ENCODE data around the gene ACER3. TPM values are rescaled to one million over a fixed set of nuclear protein-coding genes. Genes with fewer than 3 reads are reported as not detected.
A peak's percentile ranks its signal among the peaks of the same experiment; 100 is the strongest.
"Not testable (repeated sequence)": the region's sequence is repeated elsewhere in the genome, so short reads cannot be mapped to it uniquely, and the experiment has no call there.

ACER3 gene
- total and polyA plus RNA-seq, 4 experiments from 2014 or later = 2.9 to 6.8 (median 5.0) TPM

DNA sequence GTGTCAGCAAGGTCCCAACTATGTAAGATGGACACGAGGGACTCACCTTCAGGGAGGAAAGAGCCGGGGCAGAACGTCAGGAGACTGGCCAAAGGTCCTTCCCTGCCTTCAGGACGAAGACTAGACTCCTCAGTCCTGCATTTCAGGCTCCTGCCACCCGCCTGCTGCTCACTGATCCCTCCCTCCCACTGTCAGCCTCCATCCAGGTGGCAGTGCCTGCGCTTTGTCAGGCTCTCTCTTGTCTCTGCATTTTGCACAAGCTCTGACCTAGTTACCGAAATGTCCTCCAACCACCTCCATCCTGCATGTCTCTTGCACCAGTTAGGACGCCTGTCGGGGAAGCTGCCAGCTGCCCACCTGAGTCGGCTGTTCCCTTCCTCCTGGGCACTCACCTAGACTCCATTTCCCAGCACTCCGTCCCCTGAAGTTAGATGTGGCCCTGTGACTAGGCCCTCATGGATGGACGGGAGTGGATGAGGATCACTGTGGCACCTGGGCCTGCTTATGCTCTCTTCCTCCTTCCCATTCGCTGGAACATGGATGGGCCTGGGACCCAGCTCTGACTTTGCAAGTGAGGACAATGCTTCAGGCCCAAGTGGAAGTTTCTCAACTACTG, 181.5 kb downstream of the ACER3 start:
- H3K4me3 ChIP-seq (ENCODE audit: low read length in 2 of 2) = no peak overlapping the region
- H3K36me3 ChIP-seq (ENCODE audit: insufficient read depth, low read length) = no peaks in the 10 kb centered on the region
- intact Hi-C loops (cut with micrococcal nuclease) = no loop called here
- no peak overlapping the region for H3K27ac ChIP-seq (ENCODE audit: low read depth, low read length)
- Mint-ChIP-seq H3K27me3 (peaks cover 26 to 28% of the 10 kb centered on the region in 2 donors), H3K4me3 (no peak overlapping the region), H3K27ac (peak overlapping the region in 1 of 7 donors; percentile 44), H3K4me1 (peaks cover 12 to 28% (median 14%) of the 10 kb centered on the region in 4 donors), H3K9me3 (peaks cover 0 to 1% (median 0%) of the 10 kb centered on the region in 8 donors), H3K36me3 (no peaks in the 10 kb centered on the region)
- ChIA-PET CTCF (ENCODE audit: partially characterized antibody) (interaction anchor here (0.9 to 1.5 kb wide), 2 partner anchors 49 to 50 kb away, joined by 3 read pairs; no protein-coding TSS in a partner anchor), POLR2A (ENCODE audit: partially characterized antibody) (no interaction called here)
- no peaks in the 10 kb centered on the region for H3K9me3 ChIP-seq (ENCODE audit: control insufficient read depth in 1 of 2, low read length in 2 of 2)
- DNase-seq = no peak
- H3K4me1 ChIP-seq (ENCODE audit: insufficient read depth, low read length) = peaks cover 14% of the 10 kb centered on the region
- H3K27me3 ChIP-seq (ENCODE audit: insufficient read depth, low read length) = no peaks in the 10 kb centered on the region

DNA sequence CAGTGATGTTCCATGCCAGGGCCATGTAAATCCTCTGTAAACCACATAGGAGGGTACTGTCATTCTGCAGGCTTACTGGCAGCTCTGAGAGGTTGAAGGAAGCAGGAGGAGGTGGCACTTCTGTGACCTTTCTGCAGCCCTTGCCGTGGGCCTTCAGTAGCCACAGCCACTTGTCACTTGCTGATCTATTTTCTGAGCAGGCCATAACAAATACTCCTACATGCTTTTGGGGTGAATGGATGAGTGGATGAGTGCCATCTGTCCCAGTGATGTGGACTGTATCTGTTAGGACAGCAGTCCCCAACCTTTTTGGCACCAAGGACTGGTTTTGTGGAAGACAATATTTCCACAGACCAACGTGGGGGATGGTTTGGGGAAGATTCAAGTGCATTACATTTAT, 183.6 kb downstream of the ACER3 start:
- CTCF ChIA-PET (ENCODE audit: partially characterized antibody) = interaction anchor here (1.2 to 2.2 kb wide), 4 partner anchors 9 to 49 kb away, joined by 3 to 32 read pairs (median 4); no protein-coding TSS in a partner anchor
- Mint-ChIP-seq H3K36me3 (no peaks in the 10 kb centered on the region), H3K4me3 (no peak overlapping the region), H3K9me3 (peaks cover 0 to 1% (median 0%) of the 10 kb centered on the region in 8 donors), H3K27ac (no peak overlapping the region), H3K4me1 (peaks cover 6 to 18% (median 6%) of the 10 kb centered on the region in 4 donors), H3K27me3 (peaks cover 13% of the 10 kb centered on the region in 2 donors)
- H3K27ac ChIP-seq (ENCODE audit: low read depth, low read length) = no peak overlapping the region
- H3K4me1 ChIP-seq (ENCODE audit: insufficient read depth, low read length) = peaks cover 16% of the 10 kb centered on the region
- POLR2A ChIA-PET (ENCODE audit: partially characterized antibody) = no interaction called here
- H3K36me3 ChIP-seq (ENCODE audit: insufficient read depth, low read length) = no peaks in the 10 kb centered on the region
- no peaks in the 10 kb centered on the region for H3K9me3 ChIP-seq (ENCODE audit: control insufficient read depth in 1 of 2, low read length in 2 of 2)
- no peak for DNase-seq
- no peak overlapping the region for H3K4me3 ChIP-seq (ENCODE audit: low read length in 2 of 2)
- intact Hi-C loops (cut with micrococcal nuclease) = no loop called here
- no peaks in the 10 kb centered on the region for H3K27me3 ChIP-seq (ENCODE audit: insufficient read depth, low read length)

DNA sequence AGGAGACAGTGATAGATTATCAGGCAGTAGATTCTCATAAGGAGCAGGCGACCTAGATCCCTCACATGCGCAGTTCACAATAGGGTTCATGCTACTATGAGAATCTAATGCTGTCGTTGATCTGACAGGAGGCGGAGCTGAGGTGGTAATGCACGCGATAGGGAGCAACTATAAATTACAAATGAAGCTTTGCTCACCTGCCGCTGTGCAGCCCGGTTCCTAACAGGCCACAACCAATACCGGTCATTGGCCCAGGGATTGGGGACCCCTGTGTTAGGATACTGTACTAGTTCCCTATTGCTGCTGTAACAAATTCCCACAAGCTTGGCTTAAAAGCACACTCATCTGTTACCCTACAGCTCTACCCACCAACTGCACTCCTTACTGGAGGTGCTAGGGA, 184.2 kb downstream of the ACER3 start:
- CTCF ChIA-PET (ENCODE audit: partially characterized antibody) = interaction anchor here (1.0 to 2.2 kb wide), 7 partner anchors 10 to 504 kb away, joined by 3 to 32 read pairs (median 4); no protein-coding TSS in a partner anchor
- POLR2A ChIA-PET (ENCODE audit: partially characterized antibody) = no interaction called here

DNA sequence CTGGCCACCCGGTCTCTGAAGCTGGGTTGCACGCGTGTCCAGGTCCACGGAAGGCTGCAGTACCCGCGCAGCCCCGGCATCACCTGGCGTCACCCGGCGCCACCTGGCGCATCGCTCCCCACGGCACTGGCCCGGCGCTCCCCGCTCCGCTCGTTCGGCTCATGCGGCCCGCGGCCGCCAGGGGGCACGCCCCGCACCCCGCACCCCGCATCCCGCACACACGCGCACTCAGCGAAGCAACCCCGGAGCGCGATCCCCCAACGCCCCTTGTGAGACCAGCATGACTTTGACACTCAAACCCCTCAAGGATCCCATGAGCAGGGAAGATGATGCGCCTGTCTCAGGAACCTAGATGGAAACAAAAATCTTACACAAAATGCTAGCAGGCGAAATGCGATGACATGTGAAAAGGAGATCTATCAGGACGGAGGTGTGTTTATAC, 185.4 kb downstream of the ACER3 start:
- H3K27me3 ChIP-seq (ENCODE audit: insufficient read depth, low read length) = no peaks in the 10 kb centered on the region
- intact Hi-C loops (cut with micrococcal nuclease) = loop anchor here (2.0 kb wide), 3 partner anchors 311 to 775 kb away; partner anchors contain the start of genes AAMDC and RSF1
- Mint-ChIP-seq H3K36me3 (no peaks in the 10 kb centered on the region), H3K9me3 (peaks cover 0 to 1% (median 0%) of the 10 kb centered on the region in 8 donors), H3K4me3 (peak overlapping the region in 5 of 8 donors; percentile 0 to 60 (median 44)), H3K27me3 (peaks cover 5 to 7% of the 10 kb centered on the region in 2 donors), H3K27ac (peak overlapping the region in 5 of 7 donors; percentile 12 to 89 (median 60)), H3K4me1 (peaks cover 5 to 11% (median 6%) of the 10 kb centered on the region in 4 donors)
- ChIA-PET POLR2A (ENCODE audit: partially characterized antibody) (no interaction called here), CTCF (ENCODE audit: partially characterized antibody) (interaction anchor here (0.6 to 2.2 kb wide), 8 partner anchors 9 to 503 kb away, joined by 3 to 32 read pairs (median 4); no protein-coding TSS in a partner anchor)
- H3K4me3 ChIP-seq (ENCODE audit: low read length in 2 of 2) = no peak overlapping the region
- H3K27ac ChIP-seq (ENCODE audit: low read depth, low read length) = no peak overlapping the region
- no peaks in the 10 kb centered on the region for H3K9me3 ChIP-seq (ENCODE audit: control insufficient read depth in 1 of 2, low read length in 2 of 2)
- H3K4me1 ChIP-seq (ENCODE audit: insufficient read depth, low read length) = peaks cover 16% of the 10 kb centered on the region
- peak; percentile 55 to 59 (median 56) for DNase-seq
- no peaks in the 10 kb centered on the region for H3K36me3 ChIP-seq (ENCODE audit: insufficient read depth, low read length)

More for the DNA sequence above, 184.2 kb downstream of the ACER3 start:
- peaks cover 16% of the 10 kb centered on the region for H3K4me1 ChIP-seq (ENCODE audit: insufficient read depth, low read length)
- H3K4me1 Mint-ChIP-seq = peaks cover 5 to 18% (median 6%) of the 10 kb centered on the region in 4 donors
- no peak overlapping the region for H3K4me3 Mint-ChIP-seq
- H3K27me3 Mint-ChIP-seq = peaks cover 12 to 13% of the 10 kb centered on the region in 2 donors
- no peak overlapping the region for H3K4me3 ChIP-seq (ENCODE audit: low read length in 2 of 2)
- H3K36me3 Mint-ChIP-seq = no peaks in the 10 kb centered on the region
- no peak for DNase-seq
- no peaks in the 10 kb centered on the region for H3K27me3 ChIP-seq (ENCODE audit: insufficient read depth, low read length)
- no peak overlapping the region for H3K27ac ChIP-seq (ENCODE audit: low read depth, low read length)
- no peaks in the 10 kb centered on the region for H3K36me3 ChIP-seq (ENCODE audit: insufficient read depth, low read length)
- peaks cover 0 to 1% (median 0%) of the 10 kb centered on the region in 8 donors for H3K9me3 Mint-ChIP-seq
- no peaks in the 10 kb centered on the region for H3K9me3 ChIP-seq (ENCODE audit: control insufficient read depth in 1 of 2, low read length in 2 of 2)
- no peak overlapping the region for H3K27ac Mint-ChIP-seq
- intact Hi-C loops (cut with micrococcal nuclease) = no loop called here

DNA sequence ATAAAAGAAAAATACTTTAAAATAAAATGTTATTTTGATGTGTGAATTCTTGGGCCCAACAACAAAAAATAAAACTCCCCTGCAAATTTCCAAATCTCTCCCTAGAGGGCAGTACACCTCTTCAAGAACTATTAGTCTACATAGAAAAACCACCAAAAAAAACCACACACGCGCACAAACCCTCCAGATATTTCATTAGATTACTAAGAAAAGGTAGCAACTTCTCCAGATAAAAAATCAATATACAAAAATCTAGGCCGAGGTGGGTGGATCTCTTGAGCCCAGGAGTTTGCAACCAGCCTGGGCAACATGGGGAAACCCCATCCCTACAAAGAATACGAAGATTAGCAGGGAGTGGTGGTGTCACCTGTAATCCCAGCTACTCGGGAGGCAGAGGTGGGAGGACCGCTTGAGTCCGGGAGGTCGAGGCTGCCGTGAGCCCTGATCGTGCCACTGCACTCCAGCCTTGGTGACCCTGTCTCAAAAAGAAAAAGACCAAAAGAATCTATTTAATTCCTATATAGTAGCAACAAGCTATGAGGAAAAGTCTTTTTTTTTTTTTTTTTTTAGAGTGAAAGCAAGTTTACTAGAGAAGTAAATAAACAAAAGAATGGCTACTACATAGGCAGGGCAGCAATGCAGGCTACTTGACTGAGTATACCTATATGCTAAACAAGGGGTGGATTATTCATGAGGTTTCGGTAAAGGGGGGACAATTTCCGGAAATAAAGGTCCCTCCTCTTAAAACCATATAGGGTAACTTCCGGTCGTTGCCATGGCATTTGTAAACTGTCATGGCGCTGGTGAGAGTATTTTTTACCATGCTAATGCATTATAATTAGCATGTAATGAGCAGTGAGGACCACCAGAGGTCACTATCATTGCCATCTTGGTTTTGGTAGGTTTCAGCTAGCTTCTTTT, 186.5 kb downstream of the ACER3 start:
- Mint-ChIP-seq H3K4me3 (peak overlapping the region; percentile 67 to 83 (median 72)), H3K27me3 (peaks cover 2 to 3% of the 10 kb centered on the region in 2 donors), H3K4me1 (peaks cover 5 to 11% (median 6%) of the 10 kb centered on the region in 4 donors), H3K27ac (peak overlapping the region; percentile 24 to 92 (median 60)), H3K9me3 (peaks cover 0 to 1% (median 0%) of the 10 kb centered on the region in 8 donors), H3K36me3 (no peaks in the 10 kb centered on the region)
- H3K4me3 ChIP-seq (ENCODE audit: low read length in 2 of 2) = peak overlapping the region; percentile 33 to 59
- intact Hi-C loops (cut with micrococcal nuclease) = loop anchor here (1.0 to 2.0 kb wide), 5 partner anchors 19 to 774 kb away; partner anchors contain the start of genes AAMDC, CAPN5 and RSF1
- H3K27me3 ChIP-seq (ENCODE audit: insufficient read depth, low read length) = no peaks in the 10 kb centered on the region
- H3K27ac ChIP-seq (ENCODE audit: low read depth, low read length) = peak overlapping the region; percentile 61
- CTCF ChIA-PET (ENCODE audit: partially characterized antibody) = interaction anchor here (0.6 to 2.8 kb wide), 21 partner anchors 10 to 572 kb away, joined by 3 to 107 read pairs (median 4); partner anchors contain the start of gene MYO7A
- peak; percentile 90 to 94 (median 93) for DNase-seq
- peaks cover 16% of the 10 kb centered on the region for H3K4me1 ChIP-seq (ENCODE audit: insufficient read depth, low read length)
- no peaks in the 10 kb centered on the region for H3K9me3 ChIP-seq (ENCODE audit: control insufficient read depth in 1 of 2, low read length in 2 of 2)
- POLR2A ChIA-PET (ENCODE audit: partially characterized antibody) = interaction anchor here (0.6 to 2.0 kb wide), 6 partner anchors 16 to 80 kb away, joined by 3 to 18 read pairs (median 4); no protein-coding TSS in a partner anchor
- H3K36me3 ChIP-seq (ENCODE audit: insufficient read depth, low read length) = no peaks in the 10 kb centered on the region

DNA sequence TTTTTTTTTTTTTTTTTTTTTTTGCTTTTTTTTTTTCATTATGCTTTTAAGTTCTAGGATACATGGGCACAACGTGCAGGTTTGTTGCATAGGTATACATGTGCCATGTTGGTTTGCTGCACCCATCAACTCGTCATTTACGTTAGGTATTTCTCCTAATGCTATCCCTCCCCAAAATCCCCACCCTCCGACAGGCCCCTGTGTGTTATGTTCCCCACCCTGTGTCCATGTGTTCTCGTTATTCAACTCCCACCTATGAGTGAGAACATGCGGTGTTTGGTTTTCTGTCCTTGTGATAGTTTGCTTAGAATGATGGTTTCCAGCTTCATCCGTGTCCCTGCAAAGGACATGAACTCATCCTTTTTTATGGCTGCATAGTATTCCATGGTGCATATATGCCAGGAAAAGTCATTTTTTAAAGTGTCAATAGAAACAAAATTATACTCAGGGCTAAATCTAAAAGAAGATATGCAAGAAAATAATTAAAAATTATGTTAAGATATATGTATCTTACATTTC, 187.3 kb downstream of the ACER3 start:
- not testable (repeated sequence) for H3K36me3 Mint-ChIP-seq; H3K4me3 ChIP-seq (ENCODE audit: low read length in 2 of 2); H3K9me3 Mint-ChIP-seq; DNase-seq; H3K27ac ChIP-seq (ENCODE audit: low read depth, low read length); H3K27me3 ChIP-seq (ENCODE audit: insufficient read depth, low read length); H3K27me3 Mint-ChIP-seq; H3K36me3 ChIP-seq (ENCODE audit: insufficient read depth, low read length); H3K9me3 ChIP-seq (ENCODE audit: control insufficient read depth in 1 of 2, low read length in 2 of 2)
- Mint-ChIP-seq H3K4me3 (peak overlapping the region in 1 of 8 donors; percentile 26), H3K4me1 (peaks cover 5 to 11% (median 6%) of the 10 kb centered on the region in 4 donors), H3K27ac (peak overlapping the region in 3 of 7 donors; percentile 51 to 87 (median 83))
- peaks cover 16% of the 10 kb centered on the region for H3K4me1 ChIP-seq (ENCODE audit: insufficient read depth, low read length)
- intact Hi-C loops (cut with micrococcal nuclease) = loop anchor here (1.0 to 2.0 kb wide), 5 partner anchors 18 to 773 kb away; partner anchors contain the start of genes AAMDC, CAPN5 and RSF1
- ChIA-PET CTCF (ENCODE audit: partially characterized antibody) (interaction anchor here (0.6 to 2.8 kb wide), 19 partner anchors 10 to 571 kb away, joined by 3 to 107 read pairs (median 4); partner anchors contain the start of gene MYO7A), POLR2A (ENCODE audit: partially characterized antibody) (interaction anchor here (1.0 to 2.0 kb wide), 3 partner anchors 15 to 44 kb away, joined by 3 to 18 read pairs (median 14); no protein-coding TSS in a partner anchor)

Measured in CD4-positive, alpha-beta memory T cell (primary cell).